Progenitor cell of endocrine pancreas (in vitro differentiated cells): Measurements from ENCODE around the gene SWT1. TPM values are rescaled to one million over a fixed set of nuclear protein-coding genes. Genes with fewer than 3 reads are reported as not detected.

Source experiments
- DNase-seq: peaks from one replicate; pipeline ENCODE4 v3.0.0; 2021; ENCODE audit warnings: low spot score; ENCODE audit not compliant: unreplicated experiment
- H3K27ac Mint-ChIP-seq: 2 replicates; pipeline ENCODE4 v1.8.0; 2021; ENCODE audit warnings: mild to moderate bottlenecking, moderate library complexity, mixed read lengths
- H3K27me3 Mint-ChIP-seq: 2 replicates; pipeline ENCODE4 v1.8.0; 2021; ENCODE audit warnings: mixed read lengths
- H3K36me3 Mint-ChIP-seq: 2 replicates; pipeline ENCODE4 v1.8.0; 2022; ENCODE audit warnings: mixed read lengths; ENCODE audit not compliant: insufficient read depth
- H3K4me1 Mint-ChIP-seq: 2 replicates; pipeline ENCODE4 v1.8.0; 2021; ENCODE audit warnings: low read depth, mixed read lengths
- H3K4me3 Mint-ChIP-seq: 2 replicates; pipeline ENCODE4 v1.8.0; 2021; ENCODE audit warnings: low read depth, mild to moderate bottlenecking, moderate library complexity, mixed read lengths
- H3K9me3 Mint-ChIP-seq: 2 replicates; pipeline ENCODE4 v1.8.0; 2021; ENCODE audit warnings: low read depth, mixed read lengths
- total RNA-seq: library from RNA; stranded (reverse); gene quantifications from 2 replicates; pipeline ENCODE4 v1.2.1, GENCODE V29; 2021
- TF ChIP-seq, protein P1 (sequence below): fragments of 200-600 bp; sonication (generic); IDR thresholded peaks from one replicate; pipeline ENCODE4 v1.5.0; 2021; ENCODE audit warnings: antibody characterized with exemption, mild to moderate bottlenecking; ENCODE audit not compliant: unreplicated experiment

The SWT1 gene
- total RNA-seq, 1 donor from 2014 or later: 12.6 TPM

DNA sequence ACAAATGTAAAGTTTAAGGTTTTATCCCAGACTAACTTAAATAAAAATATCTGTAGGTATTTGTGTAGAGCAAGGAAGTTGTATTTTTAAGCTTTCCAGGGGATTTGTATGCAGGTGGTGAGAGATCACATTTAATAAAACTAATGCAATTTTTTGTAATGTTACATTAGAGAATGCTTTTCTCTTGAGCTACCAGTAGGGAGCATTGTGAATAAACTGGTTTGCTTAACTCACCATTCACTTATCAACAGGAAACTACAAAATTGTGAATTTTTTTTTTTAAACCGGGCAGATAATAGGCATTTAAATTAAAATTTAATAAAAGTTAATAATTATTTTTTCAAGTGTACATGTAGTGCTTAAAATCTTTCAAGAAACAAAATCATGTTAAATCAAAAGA lies 81.5 kb downstream of the SWT1 start:
- no peak overlapping the region for H3K27ac Mint-ChIP-seq
- TF ChIP-seq, protein P1, sequence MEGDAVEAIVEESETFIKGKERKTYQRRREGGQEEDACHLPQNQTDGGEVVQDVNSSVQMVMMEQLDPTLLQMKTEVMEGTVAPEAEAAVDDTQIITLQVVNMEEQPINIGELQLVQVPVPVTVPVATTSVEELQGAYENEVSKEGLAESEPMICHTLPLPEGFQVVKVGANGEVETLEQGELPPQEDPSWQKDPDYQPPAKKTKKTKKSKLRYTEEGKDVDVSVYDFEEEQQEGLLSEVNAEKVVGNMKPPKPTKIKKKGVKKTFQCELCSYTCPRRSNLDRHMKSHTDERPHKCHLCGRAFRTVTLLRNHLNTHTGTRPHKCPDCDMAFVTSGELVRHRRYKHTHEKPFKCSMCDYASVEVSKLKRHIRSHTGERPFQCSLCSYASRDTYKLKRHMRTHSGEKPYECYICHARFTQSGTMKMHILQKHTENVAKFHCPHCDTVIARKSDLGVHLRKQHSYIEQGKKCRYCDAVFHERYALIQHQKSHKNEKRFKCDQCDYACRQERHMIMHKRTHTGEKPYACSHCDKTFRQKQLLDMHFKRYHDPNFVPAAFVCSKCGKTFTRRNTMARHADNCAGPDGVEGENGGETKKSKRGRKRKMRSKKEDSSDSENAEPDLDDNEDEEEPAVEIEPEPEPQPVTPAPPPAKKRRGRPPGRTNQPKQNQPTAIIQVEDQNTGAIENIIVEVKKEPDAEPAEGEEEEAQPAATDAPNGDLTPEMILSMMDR: no peak
- no peaks in the 10 kb centered on the region for H3K27me3 Mint-ChIP-seq
- H3K4me3 Mint-ChIP-seq: no peak overlapping the region
- peaks cover 2% of the 10 kb centered on the region for H3K4me1 Mint-ChIP-seq
- peaks cover 24% of the 10 kb centered on the region for H3K36me3 Mint-ChIP-seq
- no peak for DNase-seq
- peaks cover 17% of the 10 kb centered on the region for H3K9me3 Mint-ChIP-seq

DNA sequence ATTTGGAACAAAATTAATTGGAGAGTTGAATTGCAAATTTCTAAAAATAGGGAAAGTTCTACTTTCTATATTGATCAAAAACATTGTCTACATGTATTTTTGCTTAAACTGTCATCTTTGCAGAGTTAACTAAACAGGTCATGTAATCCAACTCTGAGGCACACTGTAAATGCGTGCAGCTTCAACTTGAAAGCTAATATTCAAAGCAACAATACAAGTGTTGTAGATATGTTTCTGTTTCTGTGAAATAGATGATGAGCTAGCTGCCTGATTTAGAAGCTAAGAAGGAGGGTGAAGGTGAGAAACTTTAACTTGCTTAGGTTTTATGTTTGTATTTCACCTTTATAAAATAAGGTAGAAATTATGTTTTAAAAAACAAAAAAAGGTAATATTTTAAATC lies 82.9 kb downstream of the SWT1 start:
- no peak overlapping the region for H3K27ac Mint-ChIP-seq
- no peaks in the 10 kb centered on the region for H3K27me3 Mint-ChIP-seq
- TF ChIP-seq, protein P1: no peak
- H3K9me3 Mint-ChIP-seq: peaks cover 11% of the 10 kb centered on the region
- no peak for DNase-seq
- H3K4me3 Mint-ChIP-seq: no peak overlapping the region
- H3K4me1 Mint-ChIP-seq: peaks cover 2% of the 10 kb centered on the region
- H3K36me3 Mint-ChIP-seq: peaks cover 17% of the 10 kb centered on the region

DNA sequence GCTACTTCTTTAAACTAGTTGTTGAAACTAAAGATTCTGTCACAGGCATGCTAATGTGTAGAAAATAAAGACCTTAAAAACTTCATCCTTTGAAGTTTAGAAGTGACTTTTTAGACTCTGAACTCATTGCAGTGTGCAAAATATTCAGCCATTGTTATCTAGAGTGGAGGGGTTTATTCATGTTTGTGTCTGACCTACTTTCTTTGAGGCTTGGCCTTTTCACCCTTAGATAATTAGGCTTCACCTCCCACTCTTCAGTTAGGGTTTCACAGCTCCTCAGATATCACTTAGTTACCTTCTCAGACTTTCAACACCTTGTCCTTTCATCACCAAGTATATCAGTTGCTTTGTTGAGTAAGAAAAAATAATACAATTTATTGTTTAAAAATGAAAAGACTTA lies 84.2 kb downstream of the SWT1 start:
- H3K27ac Mint-ChIP-seq: no peak overlapping the region
- TF ChIP-seq, protein P1: no peak
- peaks cover 6% of the 10 kb centered on the region for H3K9me3 Mint-ChIP-seq
- H3K27me3 Mint-ChIP-seq: no peaks in the 10 kb centered on the region
- no peak overlapping the region for H3K4me3 Mint-ChIP-seq
- H3K4me1 Mint-ChIP-seq: peaks cover 2% of the 10 kb centered on the region
- H3K36me3 Mint-ChIP-seq: peaks cover 7% of the 10 kb centered on the region
- DNase-seq: no peak

DNA sequence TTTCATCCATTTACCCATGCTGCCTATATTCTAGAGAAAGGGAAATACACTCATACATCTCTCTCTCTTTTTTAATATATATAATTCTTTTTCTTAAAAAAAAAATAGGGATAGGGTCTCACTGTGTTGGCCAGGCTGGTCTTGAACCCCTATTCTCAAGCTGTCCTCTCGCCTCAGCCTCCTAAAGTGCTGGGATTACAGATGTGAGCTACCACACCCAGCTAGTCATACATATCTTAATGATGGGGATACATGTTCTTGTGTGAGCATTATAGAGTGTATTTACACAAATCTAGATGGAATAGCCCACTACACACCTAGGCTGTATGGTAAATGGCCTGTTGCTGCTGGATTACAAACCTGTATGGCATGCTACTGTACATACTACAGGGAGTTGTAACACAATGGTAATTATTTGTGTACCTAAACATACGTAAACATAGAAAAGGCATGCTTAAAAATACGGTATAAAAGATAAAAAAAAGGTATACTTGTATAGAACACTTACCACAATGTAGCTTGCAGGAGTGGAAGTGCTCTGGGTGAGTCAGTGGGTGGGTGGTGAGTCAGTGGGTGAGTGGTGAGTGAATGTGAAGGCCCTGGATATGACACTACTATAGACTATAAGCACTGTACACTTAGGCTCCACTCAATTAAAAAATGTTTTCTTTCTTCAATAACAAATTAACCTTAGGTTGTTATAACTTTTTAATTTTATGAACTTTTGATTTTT lies 87.2 kb downstream of the SWT1 start:
- H3K27me3 Mint-ChIP-seq: no peaks in the 10 kb centered on the region
- H3K9me3 Mint-ChIP-seq: no peaks in the 10 kb centered on the region
- TF ChIP-seq, protein P1: no peak
- H3K4me1 Mint-ChIP-seq: peaks cover 2% of the 10 kb centered on the region
- H3K27ac Mint-ChIP-seq: no peak overlapping the region
- DNase-seq: no peak
- H3K4me3 Mint-ChIP-seq: no peak overlapping the region
- no peaks in the 10 kb centered on the region for H3K36me3 Mint-ChIP-seq

- H3K4me1 Mint-ChIP-seq: peaks cover 2% of the 10 kb centered on the region
- H3K4me3 Mint-ChIP-seq: no peak overlapping the region
- no peaks in the 10 kb centered on the region for H3K27me3 Mint-ChIP-seq
- H3K9me3 Mint-ChIP-seq: no peaks in the 10 kb centered on the region
- TF ChIP-seq, protein P1: no peak
- no peaks in the 10 kb centered on the region for H3K36me3 Mint-ChIP-seq
- no peak overlapping the region for H3K27ac Mint-ChIP-seq
- DNase-seq: no peak
Measured at GRCh38 chr1:185245466-185245865, 88.5 kb downstream of the SWT1 start.
